Stimulated activated naive CD4-positive, alpha-beta T cell (primary cell): Measurements from ENCODE around the gene PURA.

ENCODE experiments used
- DNase-seq, 6 experiments: peaks; one replicate each; lab custom pipeline; 2025; lab: John Stamatoyannopoulos, UW

PURA gene

GRCh38 chr5:140109759-140110645 lies 3.9 kb upstream of the PURA start:
- DNase-seq = no peak

- no peak for DNase-seq
Observed at GRCh38 chr5:140110646-140110957, 3.3 kb upstream of the PURA start.

- DNase-seq = no peak
Observed at GRCh38 chr5:140111011-140111858, 2.7 kb upstream of the PURA start.

GRCh38 chr5:140111859-140112551 lies 1.9 kb upstream of the PURA start:
- no peak for DNase-seq

- DNase-seq = no peak
Observed at GRCh38 chr5:140112685-140113179, 1.2 kb upstream of the PURA start.

GRCh38 chr5:140113180-140113698 lies 670 bp upstream of the PURA start:
- peak in 2 of 6 experiments; percentile 34 to 37 for DNase-seq

- peak in 5 of 6 experiments; percentile 27 to 73 (median 45) for DNase-seq
Observed at GRCh38 chr5:140114341-140115185, 654 bp downstream of the PURA start.

- no peak for DNase-seq
Observed at GRCh38 chr5:140115186-140115500, 1.2 kb downstream of the PURA start.

GRCh38 chr5:140116716-140117115 lies 2.8 kb downstream of the PURA start:
- peak in 1 of 6 experiments; percentile 5 for DNase-seq

- DNase-seq = no peak
Observed at GRCh38 chr5:140117523-140117922, 3.6 kb downstream of the PURA start.

- DNase-seq = peak in 1 of 6 experiments; percentile 17
Observed at GRCh38 chr5:140118302-140118936, 4.5 kb downstream of the PURA start.

- no peak for DNase-seq
Observed at GRCh38 chr5:140125637-140126036, 11.7 kb downstream of the PURA start, which contains the start of gene IGIP. Gene IGIP, plus strand, starts transcription at chr5:140125937. Its CDS starts 2,540 bp downstream, at chr5:140128477.

- no peak for DNase-seq
Observed at GRCh38 chr5:140126315-140127012, 12.6 kb downstream of the PURA start.

- no peak for DNase-seq
Observed at GRCh38 chr5:140128376-140128775, 14.5 kb downstream of the PURA start.

GRCh38 chr5:140130949-140131733 lies 17.2 kb downstream of the PURA start:
- DNase-seq = no peak

GRCh38 chr5:140131967-140132409 lies 18.1 kb downstream of the PURA start:
- peak in 1 of 6 experiments; percentile 4 for DNase-seq

- DNase-seq = no peak
Observed at GRCh38 chr5:140133514-140134167, 19.7 kb downstream of the PURA start.

GRCh38 chr5:140134277-140134935 lies 20.5 kb downstream of the PURA start:
- no peak for DNase-seq
